ENCODE results near the gene PCYT1A.

- TF ChIP-seq POLR2A (IDR thresholded peaks at IDR 0.05) (no peak), CTCF (IDR thresholded peaks at IDR 0.05) (no peak)
These were observed 33.6 kb upstream of the PCYT1A start for GRCh38 chr3:196321162-196321561.
